ENCODE data around the gene GRB7. TPM values are rescaled to one million over a fixed set of nuclear protein-coding genes. Genes with fewer than 3 reads are reported as not detected.

Gene GRB7
- total and polyA plus RNA-seq, 2 donors (not counting 3 experiments of a cell fraction or from before 2014, with no cell fraction given): 0.04 TPM; not detected in 1

DNA sequence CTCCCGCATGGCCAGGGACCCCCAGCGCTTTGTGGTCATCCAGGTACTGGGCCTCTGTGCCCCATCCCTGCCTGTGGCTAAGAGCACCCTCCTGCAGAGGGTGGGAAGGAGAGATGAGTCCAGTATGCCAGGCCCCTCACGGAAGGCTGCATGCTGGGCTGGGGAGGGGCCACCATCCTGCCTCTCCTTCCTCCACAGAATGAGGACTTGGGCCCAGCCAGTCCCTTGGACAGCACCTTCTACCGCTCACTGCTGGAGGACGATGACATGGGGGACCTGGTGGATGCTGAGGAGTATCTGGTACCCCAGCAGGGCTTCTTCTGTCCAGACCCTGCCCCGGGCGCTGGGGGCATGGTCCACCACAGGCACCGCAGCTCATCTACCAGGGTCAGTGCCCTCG is 11.1 kb upstream of the GRB7 start:
- Histone ChIP-seq H3K4me2 (ENCODE audit: insufficient read depth, low read length) (no peak overlapping the region), H2AFZ (ENCODE audit: low read depth, low read length) (no peak overlapping the region), H3K27me3 (ENCODE audit: control insufficient read depth in 2 of 2, insufficient read depth in 2 of 2, low read length in 2 of 2) (no peaks in the 10 kb centered on the region), H3K9ac (replicated peaks; ENCODE audit: extremely low read depth, insufficient read depth, low read length) (no peak overlapping the region), H3K79me2 (ENCODE audit: control insufficient read depth, insufficient read depth, low read length) (no peaks in the 10 kb centered on the region), H4K20me1 (replicated peaks; ENCODE audit: control insufficient read depth, extremely low read depth, insufficient read depth, low read length) (no peaks in the 10 kb centered on the region), H3K9me3 (replicated peaks; ENCODE audit: control insufficient read depth, insufficient read depth, low read length) (no peaks in the 10 kb centered on the region), H3K4me3 (replicated peaks in 1 of 3; ENCODE audit: insufficient read depth in 1 of 3, low read depth in 1 of 3, low read length in 3 of 3) (no peak overlapping the region), H3K9me1 (replicated peaks; ENCODE audit: control insufficient read depth, extremely low read depth, insufficient read depth, low read length) (no peaks in the 10 kb centered on the region), H3K36me3 (ENCODE audit: control insufficient read depth in 2 of 2, extremely low read depth in 1 of 2, insufficient read depth in 2 of 2, low read length in 2 of 2) (peaks cover 2% of the 10 kb centered on the region in 2 experiments), H3K4me1 (ENCODE audit: control insufficient read depth, extremely low read depth, insufficient read depth, low read length) (peaks cover 22% of the 10 kb centered on the region), H3K27ac (ENCODE audit: insufficient read depth, low read depth, low read length) (no peak overlapping the region)
- TF ChIP-seq, protein P1, sequence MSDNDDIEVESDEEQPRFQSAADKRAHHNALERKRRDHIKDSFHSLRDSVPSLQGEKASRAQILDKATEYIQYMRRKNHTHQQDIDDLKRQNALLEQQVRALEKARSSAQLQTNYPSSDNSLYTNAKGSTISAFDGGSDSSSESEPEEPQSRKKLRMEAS (IDR thresholded peaks at IDR 0.05; ENCODE audit: insufficient read depth, insufficient read length): no peak
- TF ChIP-seq JUN (IDR thresholded peaks at IDR 0.05; ENCODE audit: borderline replicate concordance, insufficient read depth, insufficient read length, low read depth) (no peak), MYC (IDR thresholded peaks at IDR 0.05; ENCODE audit: low read depth, low read length) (no peak), FOS (IDR thresholded peaks at IDR 0.05; ENCODE audit: borderline replicate concordance, insufficient read depth, low read length) (no peak), POLR2AphosphoS5 (IDR thresholded peaks at IDR 0.05; ENCODE audit: insufficient read depth, low read depth, low read length) (no peak), EZH2 (IDR thresholded peaks at IDR 0.05; ENCODE audit: borderline replicate concordance, low read depth, low read length, severe bottlenecking) (no peak), GATA2 (IDR thresholded peaks at IDR 0.05; ENCODE audit: insufficient read depth, insufficient read length, low read depth, low read length) (no peak), POLR2A (IDR thresholded peaks at IDR 0.05; ENCODE audit: low read depth, low read length) (no peak)
- TF ChIP-seq, protein P2, sequence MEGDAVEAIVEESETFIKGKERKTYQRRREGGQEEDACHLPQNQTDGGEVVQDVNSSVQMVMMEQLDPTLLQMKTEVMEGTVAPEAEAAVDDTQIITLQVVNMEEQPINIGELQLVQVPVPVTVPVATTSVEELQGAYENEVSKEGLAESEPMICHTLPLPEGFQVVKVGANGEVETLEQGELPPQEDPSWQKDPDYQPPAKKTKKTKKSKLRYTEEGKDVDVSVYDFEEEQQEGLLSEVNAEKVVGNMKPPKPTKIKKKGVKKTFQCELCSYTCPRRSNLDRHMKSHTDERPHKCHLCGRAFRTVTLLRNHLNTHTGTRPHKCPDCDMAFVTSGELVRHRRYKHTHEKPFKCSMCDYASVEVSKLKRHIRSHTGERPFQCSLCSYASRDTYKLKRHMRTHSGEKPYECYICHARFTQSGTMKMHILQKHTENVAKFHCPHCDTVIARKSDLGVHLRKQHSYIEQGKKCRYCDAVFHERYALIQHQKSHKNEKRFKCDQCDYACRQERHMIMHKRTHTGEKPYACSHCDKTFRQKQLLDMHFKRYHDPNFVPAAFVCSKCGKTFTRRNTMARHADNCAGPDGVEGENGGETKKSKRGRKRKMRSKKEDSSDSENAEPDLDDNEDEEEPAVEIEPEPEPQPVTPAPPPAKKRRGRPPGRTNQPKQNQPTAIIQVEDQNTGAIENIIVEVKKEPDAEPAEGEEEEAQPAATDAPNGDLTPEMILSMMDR (IDR thresholded peaks at IDR 0.05; ENCODE audit: extremely low read depth in 1 of 2, insufficient read depth in 1 of 2, low read depth in 1 of 2, low read length in 2 of 2): no peak
- ChIA-PET CTCF (no interaction called here), POLR2A (no interaction called here)
- no TSS peak for BruUV-seq (replicated peaks)
- DNase-seq (ENCODE audit: low read depth, low spot score) (no peak), FAIRE-seq (no peak)
- intact Hi-C loops (cut with micrococcal nuclease) (no loop called here), dilution Hi-C loops (cut with MboI; ENCODE audit: extremely low pct_ligation_motif_present, low sequenced_read_pairs) (no loop called here)

Data from endothelial cell of umbilical vein (primary cell).